Nephron (organoid): Measurements from ENCODE around the gene RNF144B.
"Not testable (repeated sequence)": the region's sequence is repeated elsewhere in the genome, so short reads cannot be mapped to it uniquely, and the experiment has no call there.

Source experiments
- H3K27ac Mint-ChIP-seq, 3 experiments: 2 replicates each; pipeline ENCODE4 v1.8.0; 2020; ENCODE audit warnings: mixed read lengths in 3 of 3, mild to moderate bottlenecking in 2 of 3, moderate library complexity in 1 of 3
- H3K27me3 Mint-ChIP-seq: 2 replicates; pipeline ENCODE4 v1.8.0; 2021; ENCODE audit warnings: low read depth, mild to moderate bottlenecking, moderate library complexity, mixed read lengths
- H3K36me3 Mint-ChIP-seq: 2 replicates; pipeline ENCODE4 v1.8.0; 2020; ENCODE audit warnings: low read depth, mixed read lengths
- H3K4me1 Mint-ChIP-seq: 2 replicates; pipeline ENCODE4 v1.8.0; 2020; ENCODE audit warnings: mixed read lengths
- H3K4me3 Mint-ChIP-seq, 3 experiments: 2 replicates each; pipeline ENCODE4 v1.8.0; 2020; ENCODE audit warnings: mild to moderate bottlenecking in 3 of 3, mixed read lengths in 3 of 3, moderate library complexity in 2 of 3
- H3K9me3 Mint-ChIP-seq: 2 replicates; pipeline ENCODE4 v1.8.0; 2020; ENCODE audit warnings: mixed read lengths
- TF ChIP-seq, protein P1 (sequence below), 3 experiments: fragments of 200-600 bp; sonication (generic); IDR thresholded peaks; one replicate each; pipeline ENCODE4 v1.5.0; 2021; ENCODE audit warnings: antibody characterized with exemption in 3 of 3; ENCODE audit not compliant: unreplicated experiment in 3 of 3

The RNF144B gene

DNA sequence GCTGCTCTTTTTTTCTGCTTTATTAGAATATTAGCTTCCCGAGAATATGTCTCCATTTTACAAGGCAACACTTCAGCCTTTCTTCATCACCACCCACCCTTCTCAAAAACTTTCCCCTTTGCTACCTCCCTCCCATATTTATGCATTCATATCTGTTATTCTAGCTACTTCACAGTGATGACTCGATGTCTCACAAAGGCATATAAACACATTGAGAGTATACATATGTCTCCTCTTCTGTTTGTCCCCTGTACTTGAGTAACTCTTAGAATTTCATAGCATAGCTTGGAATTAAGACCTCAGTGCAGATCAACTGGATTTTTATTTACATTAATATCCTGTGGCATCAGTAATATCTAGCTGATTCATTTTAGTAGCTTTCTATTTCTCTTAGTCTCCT, 6.5 kb downstream of the RNF144B start:
- no peaks in the 10 kb centered on the region for H3K9me3 Mint-ChIP-seq
- H3K36me3 Mint-ChIP-seq = no peaks in the 10 kb centered on the region
- H3K4me1 Mint-ChIP-seq = no peaks in the 10 kb centered on the region
- H3K4me3 Mint-ChIP-seq = no peak overlapping the region
- no peak overlapping the region for H3K27ac Mint-ChIP-seq
- peaks cover 12% of the 10 kb centered on the region for H3K27me3 Mint-ChIP-seq
- TF ChIP-seq, protein P1, sequence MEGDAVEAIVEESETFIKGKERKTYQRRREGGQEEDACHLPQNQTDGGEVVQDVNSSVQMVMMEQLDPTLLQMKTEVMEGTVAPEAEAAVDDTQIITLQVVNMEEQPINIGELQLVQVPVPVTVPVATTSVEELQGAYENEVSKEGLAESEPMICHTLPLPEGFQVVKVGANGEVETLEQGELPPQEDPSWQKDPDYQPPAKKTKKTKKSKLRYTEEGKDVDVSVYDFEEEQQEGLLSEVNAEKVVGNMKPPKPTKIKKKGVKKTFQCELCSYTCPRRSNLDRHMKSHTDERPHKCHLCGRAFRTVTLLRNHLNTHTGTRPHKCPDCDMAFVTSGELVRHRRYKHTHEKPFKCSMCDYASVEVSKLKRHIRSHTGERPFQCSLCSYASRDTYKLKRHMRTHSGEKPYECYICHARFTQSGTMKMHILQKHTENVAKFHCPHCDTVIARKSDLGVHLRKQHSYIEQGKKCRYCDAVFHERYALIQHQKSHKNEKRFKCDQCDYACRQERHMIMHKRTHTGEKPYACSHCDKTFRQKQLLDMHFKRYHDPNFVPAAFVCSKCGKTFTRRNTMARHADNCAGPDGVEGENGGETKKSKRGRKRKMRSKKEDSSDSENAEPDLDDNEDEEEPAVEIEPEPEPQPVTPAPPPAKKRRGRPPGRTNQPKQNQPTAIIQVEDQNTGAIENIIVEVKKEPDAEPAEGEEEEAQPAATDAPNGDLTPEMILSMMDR (IDR thresholded peaks at IDR 0.05; ENCODE audit: unreplicated experiment in 3 of 3) = no peak

DNA sequence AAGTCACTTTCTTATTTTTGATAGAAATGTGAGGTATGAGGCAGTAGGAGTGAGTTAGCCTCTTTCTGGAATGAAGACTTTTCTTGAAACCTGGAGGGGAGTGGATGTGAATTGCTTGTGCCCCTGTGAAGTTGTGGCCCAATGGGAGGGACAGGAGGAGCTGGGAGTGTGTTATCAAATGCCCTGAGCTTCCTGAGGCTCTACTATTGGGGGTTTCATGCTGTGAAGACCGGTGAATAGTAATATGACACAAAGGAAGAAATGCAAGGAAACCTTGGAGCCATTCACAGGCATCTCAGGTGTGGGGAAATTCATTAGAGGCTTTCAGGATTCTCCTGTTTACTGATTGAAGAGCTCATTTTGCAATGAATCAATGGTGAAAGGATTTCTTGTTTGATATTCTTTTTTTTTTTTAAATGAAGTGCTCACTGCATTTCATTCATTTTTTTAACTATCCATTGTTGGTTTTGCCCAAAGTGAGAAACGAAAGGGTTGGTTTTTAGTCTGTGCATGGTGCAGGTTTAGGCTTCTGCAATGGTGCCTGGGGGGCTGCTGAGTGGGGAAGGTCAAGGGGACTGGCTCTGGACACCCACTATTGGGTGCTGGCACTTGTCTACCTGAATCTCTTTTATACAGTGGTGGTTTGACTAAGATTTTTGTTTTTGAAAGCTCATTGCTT, 8.2 kb downstream of the RNF144B start:
- no peaks in the 10 kb centered on the region for H3K9me3 Mint-ChIP-seq
- H3K36me3 Mint-ChIP-seq = no peaks in the 10 kb centered on the region
- H3K27ac Mint-ChIP-seq = no peak overlapping the region

DNA sequence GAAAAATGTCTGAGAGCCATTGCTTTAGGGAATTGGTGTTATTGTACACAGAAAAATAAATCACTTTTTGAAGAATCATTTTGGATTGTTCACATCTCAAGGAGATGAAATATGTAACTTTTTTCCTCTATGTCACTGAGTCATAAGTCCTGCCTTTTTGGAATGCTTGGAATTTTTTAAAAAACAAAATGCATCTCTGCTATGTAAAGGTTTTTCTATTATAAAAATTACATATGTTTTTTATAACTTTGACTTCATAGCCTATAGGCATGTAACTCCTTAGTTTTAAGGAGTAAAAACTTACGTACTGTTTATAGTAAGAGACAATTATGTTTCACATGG, 8.7 kb downstream of the RNF144B start:
- H3K4me3 Mint-ChIP-seq = no peak overlapping the region
- peaks cover 3% of the 10 kb centered on the region for H3K27me3 Mint-ChIP-seq
- no peaks in the 10 kb centered on the region for H3K9me3 Mint-ChIP-seq
- no peaks in the 10 kb centered on the region for H3K36me3 Mint-ChIP-seq
- no peak overlapping the region for H3K27ac Mint-ChIP-seq
- H3K4me1 Mint-ChIP-seq = no peaks in the 10 kb centered on the region
- TF ChIP-seq, protein P1 (IDR thresholded peaks at IDR 0.05; ENCODE audit: unreplicated experiment in 3 of 3) = no peak

More for the DNA sequence above, 8.2 kb downstream of the RNF144B start:
- Mint-ChIP-seq H3K4me3 (no peak overlapping the region), H3K4me1 (no peaks in the 10 kb centered on the region), H3K27me3 (peaks cover 3% of the 10 kb centered on the region)
- TF ChIP-seq, protein P1 (IDR thresholded peaks at IDR 0.05; ENCODE audit: unreplicated experiment in 3 of 3) = no peak

DNA sequence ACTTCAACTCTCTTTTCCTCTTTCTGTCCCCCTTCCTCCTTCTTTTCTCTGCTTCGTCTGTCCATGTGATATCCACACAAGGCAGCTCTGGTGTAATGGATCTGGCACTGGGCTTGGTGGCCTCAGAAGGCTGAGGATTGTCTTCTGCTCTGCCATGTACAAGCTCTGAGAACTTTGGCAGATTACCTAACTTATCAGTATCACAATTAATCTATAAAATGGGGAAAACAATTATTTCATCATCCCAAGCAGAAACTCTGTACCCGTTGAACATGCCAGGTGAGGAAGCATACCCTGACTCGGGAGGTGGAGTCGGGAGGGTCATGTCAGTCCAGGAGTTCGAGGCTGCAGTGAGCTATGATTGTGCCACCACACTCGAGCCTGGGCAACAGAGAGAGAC, 10.6 kb downstream of the RNF144B start:
- Mint-ChIP-seq H3K27ac (no peak overlapping the region), H3K27me3 (no peaks in the 10 kb centered on the region), H3K36me3 (no peaks in the 10 kb centered on the region), H3K4me1 (no peaks in the 10 kb centered on the region), H3K9me3 (no peaks in the 10 kb centered on the region), H3K4me3 (no peak overlapping the region)
- TF ChIP-seq, protein P1 (IDR thresholded peaks at IDR 0.05; ENCODE audit: unreplicated experiment in 3 of 3) = no peak

DNA sequence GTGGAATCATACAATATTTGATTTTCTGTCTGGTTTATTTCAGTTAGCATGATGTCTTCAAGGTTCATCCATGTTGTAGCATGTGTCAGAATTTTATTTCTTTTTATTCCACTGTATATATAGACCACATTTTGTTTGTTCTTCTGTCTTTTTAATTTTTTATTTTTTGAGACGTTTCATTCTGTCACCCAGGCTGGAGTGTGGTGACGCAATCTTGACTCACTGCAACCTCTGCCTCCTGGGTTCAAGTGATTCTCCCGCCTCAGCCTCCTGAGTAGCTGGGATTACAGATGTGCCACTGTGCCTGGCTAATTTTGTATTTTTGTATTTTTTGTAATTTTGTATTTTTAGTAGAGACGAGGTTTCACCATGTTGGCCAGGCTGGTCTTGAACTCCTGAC, 11.1 kb downstream of the RNF144B start:
- H3K36me3 Mint-ChIP-seq, H3K27ac Mint-ChIP-seq, H3K9me3 Mint-ChIP-seq, H3K4me3 Mint-ChIP-seq, H3K4me1 Mint-ChIP-seq, H3K27me3 Mint-ChIP-seq: not testable (repeated sequence)

DNA sequence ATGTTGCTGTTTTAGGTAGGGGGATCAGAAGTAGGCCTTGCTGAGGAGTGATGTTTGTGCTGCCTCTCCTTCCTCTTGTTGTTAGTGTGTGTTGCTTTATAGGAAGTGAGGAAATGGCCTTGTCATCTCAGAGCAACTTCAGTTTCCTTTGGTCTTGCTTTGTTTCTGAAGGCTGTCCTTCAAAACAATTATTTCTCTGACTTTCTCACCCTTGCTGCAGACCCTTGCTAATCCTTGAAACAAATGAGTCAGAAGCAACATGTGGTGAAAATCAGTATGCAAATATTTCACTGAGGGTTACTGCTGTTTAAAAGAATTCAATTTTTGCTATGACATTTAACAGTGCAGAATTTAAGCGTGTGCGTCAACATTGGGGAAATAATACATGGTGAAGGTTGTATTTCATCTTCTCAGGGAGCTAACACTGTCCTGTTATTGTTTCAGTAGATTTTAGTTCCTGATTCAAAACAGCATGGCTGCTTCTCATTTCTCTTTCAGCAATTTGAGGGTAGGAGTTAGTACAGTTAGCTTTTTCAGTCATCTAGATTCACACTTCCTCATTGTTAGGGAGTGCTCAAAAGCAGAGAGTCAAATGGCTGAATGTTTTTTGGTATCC, 13.8 kb downstream of the RNF144B start:
- Mint-ChIP-seq H3K27me3 (no peaks in the 10 kb centered on the region), H3K4me1 (no peaks in the 10 kb centered on the region), H3K36me3 (no peaks in the 10 kb centered on the region), H3K27ac (no peak overlapping the region), H3K9me3 (no peaks in the 10 kb centered on the region), H3K4me3 (no peak overlapping the region)
- TF ChIP-seq, protein P1 (IDR thresholded peaks at IDR 0.05; ENCODE audit: unreplicated experiment in 3 of 3) = no peak

DNA sequence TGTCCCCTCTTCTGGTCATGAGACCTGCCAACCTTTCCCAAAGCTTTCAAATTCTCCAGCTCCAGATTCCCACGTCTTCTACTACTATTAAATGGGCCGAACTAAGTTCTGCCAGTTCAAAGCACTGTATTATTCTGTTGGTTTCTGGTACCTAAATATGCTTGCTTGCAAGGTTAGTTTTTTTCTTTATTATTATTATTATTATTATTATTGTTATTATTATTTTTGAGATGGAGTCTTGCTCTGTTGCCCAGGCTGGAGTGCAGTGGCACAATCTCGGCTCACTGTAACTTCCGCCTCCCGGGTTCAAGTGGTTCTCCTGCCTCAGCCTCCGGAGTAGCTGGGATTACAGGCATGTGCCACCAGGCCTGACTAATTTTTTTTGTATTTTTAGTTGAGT, 17.8 kb downstream of the RNF144B start:
- not testable (repeated sequence) for H3K27me3 Mint-ChIP-seq, H3K4me3 Mint-ChIP-seq, H3K4me1 Mint-ChIP-seq, H3K9me3 Mint-ChIP-seq, H3K27ac Mint-ChIP-seq, H3K36me3 Mint-ChIP-seq
